GM21723 (cell line): ENCODE measurements around the gene POLR3A.

ENCODE experiments used
- ATAC-seq: cut with Tn5 transposase; IDR thresholded peaks from one replicate; pipeline ENCODE4 v1.9.1; 2021; ENCODE audit warnings: mild to moderate bottlenecking, moderate library complexity; ENCODE audit not compliant: unreplicated experiment

The POLR3A gene

GRCh38 chr10:77922055-77922454, 107.3 kb downstream of the POLR3A start:
- ATAC-seq = no peak

DNA sequence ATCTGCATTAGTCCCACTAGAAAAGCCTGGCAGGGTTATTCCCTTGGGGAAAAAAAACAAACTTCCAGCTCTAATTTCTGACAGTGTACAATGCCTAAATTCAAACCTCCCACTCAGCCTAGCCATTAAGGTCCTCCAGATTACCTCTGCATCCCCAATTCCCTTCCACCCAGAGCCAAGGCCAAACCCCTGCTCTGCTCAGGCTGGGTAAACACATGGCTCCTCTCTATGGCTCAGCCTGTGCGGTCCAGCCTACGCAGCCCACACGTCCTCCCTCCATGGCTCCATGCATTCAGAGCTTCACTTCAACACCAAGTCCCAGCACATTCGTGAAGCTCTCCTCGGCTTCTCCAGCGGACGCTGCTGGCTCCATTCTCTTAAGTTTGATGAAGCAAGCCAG, 107.9 kb downstream of the POLR3A start:
- ATAC-seq = no peak

DNA sequence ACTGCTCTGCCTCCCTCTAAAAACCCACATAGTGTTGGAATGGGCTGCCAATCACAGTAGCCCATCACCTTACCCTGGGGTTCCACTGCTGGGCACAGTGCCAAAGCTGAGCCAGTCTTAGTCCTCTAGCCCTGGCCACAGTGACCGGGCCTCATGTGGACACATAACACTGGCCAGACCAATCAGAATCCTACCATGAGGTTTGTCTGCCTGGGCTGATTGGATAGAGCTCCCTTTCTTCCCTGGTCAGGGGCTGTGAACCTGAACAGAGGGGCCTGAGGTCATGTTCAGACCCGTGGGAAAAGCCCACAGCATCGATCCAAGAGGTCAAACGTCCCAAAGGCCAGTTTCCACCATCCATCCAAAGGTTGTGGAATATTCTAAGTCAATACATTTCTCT, 108.8 kb downstream of the POLR3A start:
- no peak for ATAC-seq

DNA sequence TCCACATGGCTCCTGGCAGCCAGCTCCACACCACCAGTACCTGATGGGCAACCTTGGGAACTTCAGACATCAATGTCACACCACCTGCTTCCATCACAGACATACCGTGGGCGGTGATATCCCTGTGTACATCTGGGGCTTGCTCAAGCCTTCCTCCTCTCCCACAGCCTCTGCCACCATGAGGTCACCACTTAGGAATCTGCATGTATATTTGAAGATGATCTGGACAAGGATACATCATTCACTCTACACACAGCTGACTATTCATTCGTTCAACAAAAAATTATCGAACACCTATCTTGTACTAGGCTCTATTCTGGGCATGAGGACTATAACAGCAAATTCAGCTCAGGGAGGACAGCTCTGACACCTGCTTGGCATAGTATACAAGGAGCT, 109.6 kb downstream of the POLR3A start:
- ATAC-seq = no peak
